ENCODE data around the gene SASH1.

- no peak for TF ChIP-seq POLR2A (IDR thresholded peaks at IDR 0.05)
- TF ChIP-seq CTCF (IDR thresholded peaks at IDR 0.05): no peak
These were observed 125.3 kb downstream of the SASH1 start for GRCh38 chr6:148467926-148468325.

Measured in esophagus squamous epithelium (tissue), 4 donors.